Astrocyte (in vitro differentiated cells and primary cell): ENCODE measurements around the gene INSC.

Source experiments
- EZH2 ChIP-seq: IDR thresholded peaks from 2 replicates; pipeline ENCODE4 v1.6.1; 2012; ENCODE audit warnings: mild to moderate bottlenecking, low read length, inconsistent platforms; ENCODE audit not compliant: insufficient read depth
- TF ChIP-seq, protein P1 (sequence below): IDR thresholded peaks from 2 replicates; pipeline ENCODE4 v1.5.1; 2011; ENCODE audit warnings: low read depth, mild to moderate bottlenecking, inconsistent platforms, low read length, moderate library complexity; ENCODE audit not compliant: insufficient read depth

DNA sequence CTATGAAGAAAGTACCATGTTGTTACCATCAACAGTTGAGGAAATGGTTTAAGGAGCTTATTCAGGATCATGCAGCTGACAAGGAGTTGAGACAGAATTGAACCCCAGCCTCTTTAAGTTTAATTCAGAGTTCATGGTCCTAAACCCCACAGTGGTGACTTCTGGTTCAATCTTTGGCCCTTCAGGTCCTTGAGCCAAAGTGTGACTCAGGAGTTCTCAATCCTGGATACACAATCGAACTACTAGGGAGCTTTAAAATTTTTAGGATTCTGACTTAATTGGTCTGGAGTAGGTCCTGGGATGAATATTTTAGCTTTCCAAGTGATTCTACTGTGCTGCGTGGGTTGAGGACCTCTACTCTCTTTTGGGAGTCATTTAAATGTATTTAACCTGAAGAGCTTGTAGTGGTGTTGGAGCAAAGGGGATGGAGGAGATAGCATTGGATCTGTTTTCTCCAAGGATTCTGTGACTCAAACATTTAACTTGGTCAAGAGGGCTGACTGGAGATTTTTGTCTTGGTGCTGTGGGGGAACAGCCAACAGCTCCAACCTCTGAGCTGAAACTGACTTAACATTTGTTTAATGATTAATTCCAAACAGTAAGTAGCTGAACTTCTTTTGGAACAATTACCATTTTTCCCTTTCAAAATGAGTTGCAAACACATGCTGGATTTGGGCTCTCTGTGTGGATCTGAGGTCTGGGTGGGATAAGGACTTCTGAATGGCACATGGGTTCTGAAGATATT lies 80.1 kb downstream of the INSC start:
- TF ChIP-seq, protein P1, sequence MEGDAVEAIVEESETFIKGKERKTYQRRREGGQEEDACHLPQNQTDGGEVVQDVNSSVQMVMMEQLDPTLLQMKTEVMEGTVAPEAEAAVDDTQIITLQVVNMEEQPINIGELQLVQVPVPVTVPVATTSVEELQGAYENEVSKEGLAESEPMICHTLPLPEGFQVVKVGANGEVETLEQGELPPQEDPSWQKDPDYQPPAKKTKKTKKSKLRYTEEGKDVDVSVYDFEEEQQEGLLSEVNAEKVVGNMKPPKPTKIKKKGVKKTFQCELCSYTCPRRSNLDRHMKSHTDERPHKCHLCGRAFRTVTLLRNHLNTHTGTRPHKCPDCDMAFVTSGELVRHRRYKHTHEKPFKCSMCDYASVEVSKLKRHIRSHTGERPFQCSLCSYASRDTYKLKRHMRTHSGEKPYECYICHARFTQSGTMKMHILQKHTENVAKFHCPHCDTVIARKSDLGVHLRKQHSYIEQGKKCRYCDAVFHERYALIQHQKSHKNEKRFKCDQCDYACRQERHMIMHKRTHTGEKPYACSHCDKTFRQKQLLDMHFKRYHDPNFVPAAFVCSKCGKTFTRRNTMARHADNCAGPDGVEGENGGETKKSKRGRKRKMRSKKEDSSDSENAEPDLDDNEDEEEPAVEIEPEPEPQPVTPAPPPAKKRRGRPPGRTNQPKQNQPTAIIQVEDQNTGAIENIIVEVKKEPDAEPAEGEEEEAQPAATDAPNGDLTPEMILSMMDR = no peak
- no peak for TF ChIP-seq EZH2
